ENCODE results near the gene NUP210L.

Gene NUP210L

DNA sequence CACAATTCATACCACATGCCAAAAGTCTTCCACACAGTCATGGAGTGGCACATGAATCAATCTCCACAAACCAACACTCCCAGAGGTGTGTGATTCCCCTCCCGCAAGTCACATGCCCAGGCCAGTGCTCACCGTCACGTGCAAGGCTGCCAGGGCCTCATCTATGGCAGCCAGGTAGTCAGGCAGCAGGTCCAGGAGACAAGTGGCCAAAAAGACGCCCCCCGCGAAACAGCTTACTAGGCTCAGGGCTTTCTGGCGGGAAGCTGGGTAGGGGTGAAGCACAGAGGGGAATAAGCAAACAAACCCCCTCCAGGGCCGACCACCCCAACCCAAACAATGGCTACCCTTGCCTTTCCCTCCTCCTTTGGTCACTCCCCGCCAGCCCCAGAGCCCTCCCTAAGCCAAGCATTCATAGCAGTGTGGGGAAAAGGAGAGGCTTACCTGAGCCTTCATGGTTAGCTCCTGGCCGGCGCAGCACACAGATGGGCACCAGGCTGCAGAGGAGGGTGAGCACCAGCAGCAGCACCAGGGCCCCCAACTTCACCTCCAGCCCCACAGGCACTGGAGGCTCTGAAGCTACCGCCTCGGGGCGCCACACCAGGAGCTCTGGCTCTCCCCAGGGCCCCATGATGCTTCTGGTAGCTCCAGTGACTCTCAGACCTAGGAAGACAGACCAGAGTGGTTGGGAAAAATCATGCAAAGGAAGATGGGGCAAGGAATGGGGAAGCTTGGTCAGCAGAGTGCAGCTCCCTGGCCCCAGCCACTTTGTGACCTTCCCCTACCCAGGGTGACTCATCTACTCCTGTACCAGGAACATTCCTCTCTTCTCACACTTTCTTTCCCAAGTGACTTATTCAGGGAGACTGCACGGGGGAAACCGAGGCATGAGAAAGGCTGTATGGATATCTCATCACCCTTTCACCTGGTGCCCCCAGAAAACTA, 192.5 kb downstream of the NUP210L start:
- DNase-seq, result no peak

DNA sequence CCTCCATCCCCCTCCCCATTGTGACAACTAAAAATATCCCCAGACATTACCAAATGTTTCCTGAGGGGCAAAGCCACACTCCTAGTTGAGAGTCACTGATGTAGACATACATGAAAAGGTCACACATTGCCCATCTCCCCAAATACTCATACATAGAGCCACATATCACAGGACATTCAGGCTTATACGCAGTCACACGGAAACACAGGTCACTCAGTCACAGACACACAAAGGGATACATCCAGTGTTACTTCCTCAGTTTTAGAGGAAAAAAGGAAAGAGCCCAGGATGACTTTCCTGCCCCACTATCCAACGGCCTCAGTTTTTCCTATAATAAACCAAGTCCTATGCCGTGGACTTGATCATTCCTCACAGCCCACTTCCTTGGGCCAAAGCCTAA, 193.5 kb downstream of the NUP210L start:
- DNase-seq, result no peak

DNA sequence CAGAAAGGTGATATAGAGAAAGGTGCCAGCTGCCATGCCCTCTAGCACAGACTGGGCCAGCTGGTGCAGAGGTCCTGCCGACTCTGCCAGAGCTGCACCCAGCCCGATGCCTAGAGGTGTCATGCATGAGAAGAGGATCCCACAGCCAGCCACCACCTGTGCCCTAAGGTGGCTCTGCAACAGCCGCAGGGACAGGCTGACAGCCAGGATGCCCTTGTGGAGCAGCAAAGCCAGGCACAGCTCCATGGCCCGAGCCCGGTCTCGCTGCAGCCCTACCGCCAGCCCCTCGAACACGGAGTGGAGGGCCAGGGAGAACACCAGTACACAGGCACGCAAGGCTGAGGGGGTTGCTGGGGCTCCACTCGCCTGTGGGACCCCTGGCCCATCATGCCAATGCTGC, 194.7 kb downstream of the NUP210L start:
- DNase-seq, result no peak

DNA sequence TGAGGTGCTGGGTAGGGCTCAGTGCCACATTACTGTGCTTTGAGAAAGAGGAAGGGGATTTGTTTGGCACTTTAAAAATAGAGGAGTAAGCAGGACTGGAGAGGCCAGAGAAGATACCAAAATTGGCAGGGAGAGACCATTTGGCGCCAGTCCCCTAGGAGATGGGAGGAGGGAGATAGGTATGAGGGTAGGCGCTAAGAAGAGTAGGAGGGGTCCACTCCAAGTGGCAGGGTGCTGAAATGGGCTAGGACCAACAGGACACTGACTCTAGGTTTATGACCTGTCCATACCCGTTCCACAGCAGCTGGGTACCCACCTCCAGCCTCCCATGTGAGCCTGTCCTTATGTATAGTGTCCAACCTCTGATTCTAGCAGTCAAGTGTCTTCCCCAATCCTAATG, 195.4 kb downstream of the NUP210L start:
- DNase-seq, result no peak

DNA sequence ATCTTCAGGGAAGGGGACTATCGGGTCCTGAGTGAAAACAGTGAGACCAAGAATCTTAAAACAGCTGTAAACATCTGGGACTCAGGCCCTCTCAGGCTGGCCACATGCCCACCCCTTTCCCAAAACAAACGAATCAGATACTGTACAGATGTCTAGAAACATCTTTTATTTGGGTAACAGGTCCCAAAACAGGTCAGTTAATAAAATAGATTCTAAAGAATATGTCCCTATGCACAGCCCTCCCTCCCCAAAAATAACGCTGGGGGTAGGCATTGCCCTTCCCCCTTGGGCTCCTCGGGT, 196.0 kb downstream of the NUP210L start:
- DNase-seq, result no peak

DNA sequence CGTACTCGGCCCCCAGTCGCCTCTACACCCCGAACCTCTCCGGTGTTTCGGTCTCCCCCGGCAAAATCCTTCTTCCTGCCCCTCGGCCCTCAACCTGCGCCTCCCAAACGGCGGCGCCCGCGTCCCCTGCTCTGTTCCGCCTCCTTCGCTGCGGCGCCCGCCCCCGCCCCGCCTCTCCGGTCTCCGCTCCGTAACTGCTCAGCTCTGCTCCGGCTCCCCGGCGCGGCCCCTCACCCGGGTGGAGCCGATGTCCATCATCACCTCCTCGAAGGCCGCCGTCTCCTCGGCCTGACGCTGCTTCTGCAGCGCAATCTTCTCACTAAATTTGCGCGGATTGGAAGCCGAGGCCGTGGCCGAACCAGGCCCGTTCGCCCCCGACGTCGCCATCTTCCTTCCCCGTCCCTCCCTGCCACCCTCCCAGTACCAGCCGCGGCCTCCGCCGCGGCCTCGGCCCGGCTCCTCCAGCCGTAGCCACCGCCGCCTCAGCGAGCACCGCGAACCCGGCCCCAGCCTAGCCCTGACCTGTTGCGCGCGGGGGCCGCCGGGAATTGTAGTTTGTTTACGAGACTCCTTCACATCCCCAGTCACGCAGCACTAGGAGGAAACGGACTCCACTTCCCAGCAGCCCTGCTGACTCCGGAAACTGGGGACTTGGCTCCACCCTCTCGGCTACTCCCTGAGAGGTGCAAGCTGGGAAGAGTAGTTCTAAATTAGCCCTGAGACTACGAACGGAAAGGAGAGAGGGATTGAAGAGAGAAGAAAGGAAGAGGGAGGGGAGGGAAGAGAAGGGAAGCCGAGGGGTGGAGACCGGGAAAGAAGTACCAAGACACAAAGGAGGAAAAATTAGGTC, 196.5 kb downstream of the NUP210L start, which contains the start of gene CRTC2:
TSS of gene CRTC2 (minus strand) at position 502 of the 850 bp plus-strand sequence. CDS start at position 387, 115 bp downstream.
- DNase-seq, result peak; percentile 89

DNA sequence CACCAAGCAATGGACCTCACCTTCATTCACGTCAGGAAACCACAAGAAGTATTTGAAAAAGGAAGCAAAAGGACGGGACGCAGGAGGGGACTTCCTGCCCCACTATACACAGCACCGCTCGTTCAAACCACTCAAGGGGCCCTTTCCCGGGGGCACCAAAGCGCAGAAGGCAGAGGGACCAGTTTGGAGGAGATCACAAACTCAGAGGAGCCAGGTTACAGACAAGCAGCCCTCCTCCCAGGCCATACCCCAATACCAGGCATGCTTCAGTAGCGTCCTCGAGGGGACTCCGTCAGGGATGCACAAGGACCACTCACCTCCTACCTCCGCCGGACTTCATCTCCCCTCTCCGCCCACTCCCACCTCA, 197.1 kb downstream of the NUP210L start:
- DNase-seq, result no peak

DNA sequence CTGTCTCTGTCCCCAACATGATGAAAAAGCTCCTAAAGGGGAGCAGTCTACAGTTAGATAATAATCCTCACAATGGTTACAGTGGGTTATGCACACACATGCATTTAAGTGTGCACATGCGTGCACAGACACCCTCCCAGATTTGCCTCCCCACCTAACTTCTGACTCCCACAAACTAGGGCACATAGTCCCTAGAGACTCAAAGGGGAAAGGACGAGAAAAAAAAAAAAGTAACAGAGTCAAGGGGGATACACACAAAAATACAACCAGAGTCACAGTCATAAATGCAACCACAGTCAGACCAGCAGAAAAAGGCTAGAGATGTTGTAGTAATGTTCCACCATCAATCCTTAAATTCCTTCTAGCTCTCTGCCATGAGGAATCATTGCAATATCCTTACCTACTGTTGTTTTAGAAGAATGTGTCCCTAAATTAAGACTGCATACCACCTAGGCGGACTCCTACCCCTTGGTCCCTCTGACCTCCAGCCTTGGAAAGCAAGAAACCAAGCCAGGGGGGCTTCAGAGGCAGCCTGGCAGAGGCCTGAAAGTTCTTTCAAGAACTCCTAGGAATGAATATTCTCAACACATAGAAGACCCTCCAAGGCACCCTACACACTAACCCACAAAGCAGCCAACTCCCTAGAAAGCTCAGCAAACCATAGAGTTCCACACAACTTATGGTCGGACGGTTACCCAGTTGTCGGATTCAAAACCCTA, 197.7 kb downstream of the NUP210L start:
- no peak for DNase-seq

DNA sequence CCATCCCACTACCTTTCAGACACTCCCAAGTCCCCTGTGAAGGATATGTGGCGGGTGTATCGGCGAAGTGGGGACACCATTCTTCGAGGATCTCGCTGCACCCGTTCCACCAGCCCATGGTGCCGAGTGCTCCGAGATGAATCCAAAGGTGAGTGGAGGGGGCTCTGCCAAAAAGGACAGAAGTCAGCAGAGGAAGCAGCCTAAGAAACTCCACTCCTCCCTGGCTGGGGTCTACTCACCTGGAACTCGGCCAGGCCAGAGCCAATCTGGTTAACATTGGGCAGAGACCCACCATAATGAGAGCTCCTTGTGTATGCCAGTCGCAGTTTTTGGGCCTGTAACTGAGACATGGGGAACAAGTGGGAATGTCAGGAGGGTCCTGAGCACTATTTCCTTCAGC, 200.0 kb downstream of the NUP210L start:
- no peak for DNase-seq

DNA sequence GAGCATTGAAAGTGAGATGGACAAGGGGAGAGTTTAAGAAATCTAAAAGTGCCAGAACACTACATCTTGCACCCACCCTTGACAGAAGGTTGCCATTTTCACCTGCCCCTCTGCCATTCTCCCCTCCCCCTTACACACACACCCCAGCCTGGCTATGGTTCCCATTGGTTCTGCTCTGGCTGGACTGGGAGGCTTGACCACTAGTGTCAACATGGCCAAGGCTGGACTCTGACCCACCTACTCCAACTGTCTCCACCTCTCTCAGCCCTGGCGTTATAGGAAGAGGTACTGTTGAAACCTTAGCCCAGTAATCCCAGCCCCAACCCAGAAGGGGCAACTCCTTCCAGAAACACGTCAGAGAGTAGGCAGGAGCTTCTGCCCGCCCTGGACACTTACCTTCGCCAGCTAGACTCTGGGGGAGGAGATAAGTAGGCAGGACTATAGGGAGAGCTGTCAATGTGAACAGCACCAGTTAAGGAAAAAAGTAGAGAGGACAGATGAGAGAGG, 201.0 kb downstream of the NUP210L start:
- DNase-seq, result no peak

DNA sequence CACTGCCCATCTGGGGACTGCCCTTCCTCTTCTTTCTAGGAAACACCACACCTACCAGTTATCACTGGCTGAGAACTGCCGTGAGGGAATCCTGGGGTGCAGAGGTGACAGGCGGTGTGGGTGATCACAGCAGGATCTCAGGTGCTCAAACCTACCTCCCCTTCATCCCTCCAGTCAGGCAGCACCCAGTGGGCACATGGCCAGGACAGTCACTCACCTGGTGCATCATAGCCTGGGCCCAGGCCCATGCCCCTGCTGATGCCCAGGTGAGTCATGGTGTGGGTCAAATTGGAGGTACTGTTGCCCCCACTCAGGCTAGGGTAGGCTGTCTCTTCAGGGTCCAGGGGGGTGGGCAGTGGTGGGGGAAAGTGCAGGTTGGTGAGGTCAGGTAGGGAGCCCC, 203.1 kb downstream of the NUP210L start:
- no peak for DNase-seq

DNA sequence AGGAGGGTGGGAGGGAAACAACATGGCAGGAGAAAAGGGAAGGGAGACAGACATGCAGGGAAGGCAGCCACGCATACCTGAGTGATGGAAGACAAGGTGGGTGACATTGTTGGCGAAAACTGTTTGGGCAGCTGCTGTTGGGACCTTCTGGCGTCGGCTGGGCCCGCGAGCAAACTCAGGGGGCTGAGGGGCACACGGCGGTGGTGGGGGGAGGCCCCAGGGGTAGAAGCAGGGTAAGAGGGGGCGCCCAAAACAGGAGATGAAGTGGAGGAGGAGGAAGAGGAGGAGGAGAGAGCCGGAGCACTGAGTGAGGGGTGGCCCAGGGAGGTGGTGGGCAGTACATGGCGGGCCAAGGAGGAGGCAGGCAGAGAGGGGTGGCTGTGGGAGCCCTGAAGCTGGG, 203.7 kb downstream of the NUP210L start:
- DNase-seq, result no peak

DNA sequence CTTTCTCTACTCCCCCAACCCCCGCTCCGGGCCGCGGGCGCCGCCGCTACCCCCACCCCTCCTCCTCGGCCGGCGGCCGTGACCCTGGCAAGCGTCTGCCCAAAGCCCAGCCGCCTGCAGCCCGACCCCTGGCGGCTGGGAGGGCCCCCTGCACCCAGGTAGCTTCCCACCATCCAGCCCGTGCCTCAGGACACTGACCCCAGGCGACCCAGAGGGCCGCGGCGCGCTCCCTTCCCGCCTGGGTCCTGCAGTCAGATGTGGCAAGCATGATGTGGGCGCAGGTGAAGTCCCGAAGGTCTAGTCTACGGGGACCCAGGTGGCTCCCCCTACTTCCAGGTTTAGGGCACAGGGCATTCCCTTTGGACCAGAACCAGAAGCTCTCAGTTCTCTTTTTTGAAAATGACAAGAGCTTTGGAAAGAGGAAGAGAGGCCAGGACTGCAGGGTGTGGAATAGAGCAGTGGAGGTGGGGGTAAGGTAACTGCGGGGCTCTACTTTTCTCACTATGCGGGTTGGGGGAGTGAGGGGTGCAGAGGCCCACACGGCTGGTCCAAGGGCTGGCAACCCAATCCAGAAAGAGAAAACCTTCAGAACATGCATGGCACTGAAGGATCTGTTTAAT, 208.1 kb downstream of the NUP210L start, which contains the start of gene DENND4B:
TSS of gene DENND4B (minus strand) at position 97 of the 620 bp plus-strand sequence. CDS start 2,344 bp downstream, outside the sequence.
- no peak for DNase-seq

DNA sequence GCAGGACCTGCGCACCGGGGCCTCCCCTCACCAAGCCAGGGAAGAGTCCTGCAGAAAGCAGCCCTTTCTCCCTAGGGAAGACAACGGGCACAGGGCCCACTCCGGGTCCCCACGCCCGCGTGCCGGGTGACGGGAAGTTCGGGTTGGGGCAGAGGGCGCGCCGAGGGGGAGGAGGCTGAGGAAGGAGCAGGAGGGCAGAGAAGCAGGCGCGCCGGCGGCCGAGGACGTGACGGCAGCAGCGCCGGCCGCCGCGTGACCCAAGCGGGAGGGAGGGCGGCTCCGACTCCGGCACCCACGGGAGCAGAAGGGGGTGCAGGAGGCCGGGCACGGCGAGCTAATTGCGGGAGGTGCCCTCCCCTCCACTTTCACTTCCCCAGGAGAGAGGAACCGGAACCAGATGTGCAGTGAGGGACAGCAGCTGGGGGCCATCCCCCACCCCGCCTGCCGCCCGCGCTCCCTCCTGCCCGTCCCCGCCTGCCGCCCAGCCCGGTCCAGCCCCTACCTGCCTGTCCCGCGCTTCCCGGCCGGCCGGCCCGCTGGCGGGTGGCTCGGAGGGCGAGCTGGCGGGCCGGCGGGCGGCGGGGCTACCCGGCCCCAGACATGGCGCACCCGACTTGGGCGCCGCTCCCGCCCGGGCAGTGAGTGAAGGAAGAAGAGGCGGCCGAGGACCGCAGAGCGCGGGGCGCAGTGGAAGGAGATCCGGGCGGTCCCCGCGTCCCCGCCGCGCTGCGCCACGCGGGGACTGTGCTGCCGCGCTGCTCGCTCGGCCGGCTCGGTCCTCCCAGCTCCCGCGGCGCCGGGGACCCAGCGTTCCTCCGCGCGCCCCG, 208.9 kb downstream of the NUP210L start:
- DNase-seq, result no peak

DNA sequence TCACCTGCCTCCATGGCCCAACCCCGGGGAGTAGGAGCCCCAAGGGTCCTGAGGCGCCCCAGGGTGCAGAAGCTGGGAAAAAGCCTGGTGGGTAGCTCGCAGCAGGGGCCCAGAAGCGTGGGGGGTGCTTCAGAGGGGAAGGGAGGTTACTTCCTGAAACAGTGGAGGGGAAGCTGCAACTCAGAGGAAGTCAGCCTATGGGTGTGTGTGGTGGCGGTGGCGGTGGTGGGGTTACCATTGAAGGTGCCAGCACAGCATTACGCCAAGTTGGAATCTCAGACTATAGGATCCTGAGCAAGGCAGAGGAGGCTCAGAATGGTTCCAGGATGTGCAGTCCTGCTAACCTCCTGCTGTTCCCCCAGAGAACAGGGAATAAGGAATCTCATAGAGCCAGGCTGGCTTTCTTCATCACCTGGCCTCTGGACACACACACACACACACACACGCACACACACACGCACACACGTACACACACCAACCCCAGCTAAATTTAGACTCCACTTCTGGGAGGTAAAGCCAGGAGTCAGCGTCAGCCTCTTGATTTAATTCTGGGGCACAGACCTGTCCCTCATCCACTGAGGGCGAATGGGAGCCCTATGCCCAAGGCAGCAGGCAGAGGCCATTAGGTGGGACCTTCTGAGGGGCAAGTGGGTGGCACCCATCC, 209.6 kb downstream of the NUP210L start:
- no peak for DNase-seq

DNA sequence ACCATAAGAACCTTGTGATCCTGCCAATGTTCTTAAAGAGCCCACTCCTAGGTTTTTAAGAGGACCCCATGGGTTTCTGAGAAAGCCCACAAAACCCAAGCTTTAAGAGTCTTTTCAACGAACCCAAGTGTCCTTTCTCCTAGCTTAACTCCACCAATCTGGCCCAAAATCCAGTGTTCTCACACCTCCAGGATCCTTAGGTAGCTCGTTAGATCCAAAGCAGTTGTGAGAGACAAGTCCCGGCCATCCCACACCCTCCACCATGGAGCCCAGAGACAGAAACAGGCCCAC, 210.1 kb downstream of the NUP210L start:
- no peak for DNase-seq

DNA sequence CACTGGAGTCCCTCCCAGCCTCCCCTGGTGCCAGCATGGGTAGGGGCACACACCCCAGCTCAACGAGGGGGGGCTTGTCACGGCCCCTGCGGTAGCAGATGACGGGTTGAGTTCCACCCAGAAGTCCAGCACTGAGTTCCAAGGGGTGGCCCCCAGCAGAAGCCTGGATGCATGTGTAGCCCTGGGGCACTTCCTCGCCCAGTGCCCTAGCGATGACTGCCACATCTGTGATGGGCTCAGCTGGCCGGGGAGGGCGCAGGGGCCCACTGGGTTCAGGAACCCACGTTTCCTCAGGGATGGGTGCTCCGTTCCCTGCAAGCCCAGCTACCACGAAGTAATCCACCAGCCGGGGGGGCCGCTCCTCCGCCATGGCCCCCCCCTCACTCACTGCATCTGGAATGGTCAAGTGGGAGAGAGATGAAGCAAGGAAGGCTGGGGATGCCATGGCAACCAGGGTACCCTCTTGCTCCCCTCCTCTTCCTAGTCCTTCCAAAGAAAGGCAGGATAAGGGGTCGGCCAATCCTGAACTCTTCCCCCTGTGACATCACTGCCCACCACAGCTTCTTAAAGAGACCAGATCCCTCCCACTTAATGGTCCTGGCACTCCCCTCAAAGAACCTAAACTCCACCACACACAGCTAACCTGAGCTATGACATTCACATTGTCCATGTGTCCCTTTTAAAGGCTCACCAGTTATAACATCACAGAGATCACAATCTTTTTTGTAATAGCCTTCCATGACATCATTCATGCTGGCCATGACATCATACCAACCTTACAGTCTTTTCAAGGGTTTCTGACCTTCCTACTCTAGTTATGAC, 210.7 kb downstream of the NUP210L start:
- no peak for DNase-seq

DNA sequence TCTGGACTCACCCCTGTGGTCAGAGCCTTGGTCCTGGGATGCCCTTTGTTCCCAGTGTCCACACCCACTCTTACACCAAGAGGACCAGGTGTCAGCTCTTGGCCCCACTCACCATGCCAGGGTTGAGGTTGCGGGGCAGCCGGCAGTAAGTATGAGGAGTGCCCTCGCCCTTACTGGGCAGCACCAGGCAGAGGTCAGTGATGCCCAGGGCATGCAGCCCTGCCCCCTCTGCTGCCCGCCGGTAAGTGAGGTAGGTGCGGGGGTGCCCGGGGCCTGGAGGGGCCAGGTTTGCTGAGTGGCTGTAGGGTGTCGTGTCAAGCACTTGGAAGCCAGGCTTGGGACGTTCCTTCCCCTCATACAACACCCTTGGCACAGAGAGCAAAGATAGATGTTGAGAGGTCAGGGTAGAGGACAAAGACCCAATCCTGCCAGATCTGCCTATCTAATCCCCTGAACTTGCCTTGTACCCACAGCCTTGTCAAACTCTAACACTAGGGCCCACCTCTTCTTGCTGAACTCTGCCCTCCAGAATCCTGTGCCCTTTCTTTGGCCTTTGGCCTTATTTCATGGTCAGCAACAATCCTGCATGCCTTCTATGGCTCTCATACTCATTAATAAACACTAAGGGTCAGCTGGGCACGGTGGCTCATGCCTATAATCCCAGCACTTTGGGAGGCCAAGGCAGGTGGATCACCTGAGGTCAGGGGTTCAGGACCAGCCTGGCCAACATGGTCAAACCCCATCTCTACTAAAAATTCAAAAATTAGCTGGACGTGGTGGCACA, 211.9 kb downstream of the NUP210L start:
- DNase-seq, result no peak
